ENCODE measurements around the gene PDGFRB. TPM values are rescaled to one million over a fixed set of nuclear protein-coding genes. Genes with fewer than 3 reads are reported as not detected.

Gene PDGFRB
- total RNA-seq, 1 experiment from 2014 or later: 1.8 TPM

- ChIA-PET POLR2A (no interaction called here), CTCF (interaction anchor here (0.5 to 0.9 kb wide), 2 partner anchors 15 to 287 kb away, joined by 3 to 5 read pairs; no protein-coding TSS in a partner anchor)
- no peak overlapping the region for H3K4me3 ChIP-seq (ENCODE audit: low read depth in 2 of 2, low read length in 2 of 2)
- BruUV-seq (replicated peaks): no TSS peak
- in situ Hi-C loops (cut with HindIII; ENCODE audit: low pct_unique_long_range_greater_than_20kb, low sequenced_read_pairs): no loop called here
- intact Hi-C loops (cut with micrococcal nuclease; ENCODE audit: unreplicated experiment): loop anchor here (1.0 kb wide), 2 partner anchors 88 to 306 kb away; no protein-coding TSS in a partner anchor
- H3K36me3 ChIP-seq (ENCODE audit: control insufficient read depth, insufficient read depth, low read length): no peaks in the 10 kb centered on the region
- no peaks in the 10 kb centered on the region for H3K27me3 ChIP-seq (ENCODE audit: control insufficient read depth, insufficient read depth, low read length)
- no peak overlapping the region for H3K27ac ChIP-seq (ENCODE audit: low read length)
- ATAC-seq: no peak; the same call in 1 of the 2 replicates
- peaks cover 7% of the 10 kb centered on the region for H3K4me1 ChIP-seq (ENCODE audit: control insufficient read depth, insufficient read depth, low read length)
- no peak for DNase-seq (ENCODE audit: low read depth, low spot score)
- TF ChIP-seq SIN3A (IDR thresholded peaks at IDR 0.05; ENCODE audit: borderline replicate concordance, insufficient read depth, low read depth, low read length): no peak
- no peak for TF ChIP-seq TCF7L2 (IDR thresholded peaks at IDR 0.05; ENCODE audit: low read depth, low read length)
- no peak for TF ChIP-seq REST (IDR thresholded peaks at IDR 0.05; ENCODE audit: insufficient read depth in 1 of 2, low read depth in 2 of 2, low read length in 1 of 2)
- TF ChIP-seq POLR2AphosphoS5 (IDR thresholded peaks at IDR 0.05; ENCODE audit: low read depth, low read length): no peak
- TF ChIP-seq, protein P1, sequence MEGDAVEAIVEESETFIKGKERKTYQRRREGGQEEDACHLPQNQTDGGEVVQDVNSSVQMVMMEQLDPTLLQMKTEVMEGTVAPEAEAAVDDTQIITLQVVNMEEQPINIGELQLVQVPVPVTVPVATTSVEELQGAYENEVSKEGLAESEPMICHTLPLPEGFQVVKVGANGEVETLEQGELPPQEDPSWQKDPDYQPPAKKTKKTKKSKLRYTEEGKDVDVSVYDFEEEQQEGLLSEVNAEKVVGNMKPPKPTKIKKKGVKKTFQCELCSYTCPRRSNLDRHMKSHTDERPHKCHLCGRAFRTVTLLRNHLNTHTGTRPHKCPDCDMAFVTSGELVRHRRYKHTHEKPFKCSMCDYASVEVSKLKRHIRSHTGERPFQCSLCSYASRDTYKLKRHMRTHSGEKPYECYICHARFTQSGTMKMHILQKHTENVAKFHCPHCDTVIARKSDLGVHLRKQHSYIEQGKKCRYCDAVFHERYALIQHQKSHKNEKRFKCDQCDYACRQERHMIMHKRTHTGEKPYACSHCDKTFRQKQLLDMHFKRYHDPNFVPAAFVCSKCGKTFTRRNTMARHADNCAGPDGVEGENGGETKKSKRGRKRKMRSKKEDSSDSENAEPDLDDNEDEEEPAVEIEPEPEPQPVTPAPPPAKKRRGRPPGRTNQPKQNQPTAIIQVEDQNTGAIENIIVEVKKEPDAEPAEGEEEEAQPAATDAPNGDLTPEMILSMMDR (IDR thresholded peaks at IDR 0.05): no peak
- no peaks in the 10 kb centered on the region for H3K9me3 ChIP-seq (ENCODE audit: control insufficient read depth, insufficient read depth, low read depth, low read length)
Measured at GRCh38 chr5:150130493-150130922, 25.1 kb downstream of the PDGFRB start.

DNA sequence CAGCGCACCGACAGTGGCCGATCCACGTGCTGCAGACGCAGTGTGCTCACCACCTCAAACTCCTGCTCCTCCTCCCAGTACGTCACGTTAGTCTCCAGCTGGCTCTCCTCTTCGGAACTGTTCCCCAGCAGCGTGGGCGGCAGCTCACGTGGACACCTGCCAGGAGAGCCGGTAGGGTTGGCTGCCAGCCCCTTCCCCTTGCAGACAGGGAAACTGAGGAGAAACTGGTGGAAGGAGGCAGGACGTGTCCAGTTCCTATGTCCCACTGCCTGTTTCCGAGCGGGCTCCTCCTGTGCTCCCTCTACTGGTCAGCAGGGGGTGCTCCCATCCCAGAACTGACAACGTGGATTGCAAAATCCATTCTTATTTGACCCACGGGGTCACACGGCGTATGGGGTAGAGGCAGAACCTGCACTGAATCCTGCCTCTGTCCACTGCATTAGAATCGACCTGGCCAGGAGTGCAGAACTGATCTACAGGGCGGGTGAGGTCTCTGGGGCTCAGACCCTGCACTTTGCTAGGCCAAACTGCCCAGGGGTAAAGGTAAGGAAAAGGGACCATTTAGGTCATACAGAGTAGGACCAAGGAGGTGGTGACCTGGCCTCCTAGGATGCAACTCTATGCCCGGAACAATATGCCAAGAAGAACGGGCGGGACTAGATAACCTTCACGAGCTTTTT lies 25.7 kb downstream of the PDGFRB start:
- peak overlapping the region; percentile 24 to 48 for H3K4me3 ChIP-seq (ENCODE audit: low read depth in 2 of 2, low read length in 2 of 2)
- no peaks in the 10 kb centered on the region for H3K27me3 ChIP-seq (ENCODE audit: control insufficient read depth, insufficient read depth, low read length)
- no peaks in the 10 kb centered on the region for H3K9me3 ChIP-seq (ENCODE audit: control insufficient read depth, insufficient read depth, low read depth, low read length)
- peaks cover 7% of the 10 kb centered on the region for H3K4me1 ChIP-seq (ENCODE audit: control insufficient read depth, insufficient read depth, low read length)
- TF ChIP-seq, protein P1 (IDR thresholded peaks at IDR 0.05): peak; percentile 96
- TF ChIP-seq REST (IDR thresholded peaks at IDR 0.05; ENCODE audit: insufficient read depth in 1 of 2, low read depth in 2 of 2, low read length in 1 of 2) (0 out of 4 replicates have a peak, but pooled peaks of 1 of the 2 experiments have one; percentile 12), SIN3A (IDR thresholded peaks at IDR 0.05; ENCODE audit: borderline replicate concordance, insufficient read depth, low read depth, low read length) (no peak)
- no peaks in the 10 kb centered on the region for H3K36me3 ChIP-seq (ENCODE audit: control insufficient read depth, insufficient read depth, low read length)
- DNase-seq (ENCODE audit: low read depth, low spot score) (peak; percentile 60), ATAC-seq (peak; percentile 88)
- ChIA-PET CTCF (interaction anchor here (0.9 kb wide), 1 partner anchor 15 kb away, joined by 3 read pairs; no protein-coding TSS in a partner anchor), POLR2A (interaction anchor here (0.6 kb wide), 1 partner anchor 49 kb away, joined by 3 read pairs; no protein-coding TSS in a partner anchor)
- H3K27ac ChIP-seq (ENCODE audit: low read length): 0 out of 2 replicates have a peak overlapping the region, but pooled peaks have one; percentile 11
- BruUV-seq (replicated peaks): no TSS peak
- in situ Hi-C loops (cut with HindIII; ENCODE audit: low pct_unique_long_range_greater_than_20kb, low sequenced_read_pairs): no loop called here
- intact Hi-C loops (cut with micrococcal nuclease; ENCODE audit: unreplicated experiment): loop anchor here (1.0 kb wide), 2 partner anchors 88 to 306 kb away; no protein-coding TSS in a partner anchor
